Ascending aorta (tissue), 2 donors: Measurements from ENCODE around the gene PGK2. TPM values are rescaled to one million over a fixed set of nuclear protein-coding genes. Genes with fewer than 3 reads are reported as not detected.

Source experiments
- DNase-seq, 2 donors: peaks; one replicate each; pipeline ENCODE4 v3.0.0-alpha.2; 2019; ENCODE audit warnings: low spot score in 2 of 2
- H3K27ac ChIP-seq, 2 donors: fragments of 200-600 bp; sonication (generic); one replicate each; pipeline ENCODE4 v1.5.1; 2016 to 2017; ENCODE audit warnings: mild to moderate bottlenecking in 1 of 2
- H3K27me3 ChIP-seq: fragments of 200-600 bp; sonication (generic); one replicate; pipeline ENCODE4 v1.5.1; 2017
- H3K36me3 ChIP-seq, 2 donors: fragments of 200-600 bp; sonication (generic); one replicate each; pipeline ENCODE4 v1.5.1; 2016
- H3K4me1 ChIP-seq, 2 donors: fragments of 200-600 bp; sonication (generic); one replicate each; pipeline ENCODE4 v1.5.1; 2016 to 2017; ENCODE audit warnings: mild to moderate bottlenecking in 1 of 2
- H3K4me3 ChIP-seq, 2 donors: fragments of 200-600 bp; sonication (generic); one replicate each; pipeline ENCODE4 v1.5.1; 2016 to 2017; ENCODE audit warnings: mild to moderate bottlenecking in 1 of 2
- H3K9me3 ChIP-seq, 2 donors: fragments of 200-600 bp; sonication (generic); one replicate each; pipeline ENCODE4 v1.5.1; 2016
- intact Hi-C: fragments of 100-400 bp; cut with DNase I; formaldehyde crosslinking; loops from one replicate; pipeline ENCODE4 v1.15.1; 2023
- total RNA-seq: library from RNA; depleted of rRNA; stranded (reverse); fragments of >200 nt; gene quantifications from one replicate; pipeline ENCODE4 v1.1.0, GENCODE V29; 2016
- TF ChIP-seq, protein P1 (sequence below), 3 experiments: fragments of 200-600 bp in 2 of 3; fragments of 450-650 bp in 1 of 3; sonication (generic) in 2 of 3; IDR thresholded peaks; one replicate each; pipeline ENCODE4 v1.5.1; 2016 to 2019; ENCODE audit warnings: antibody characterized with exemption in 3 of 3, mild to moderate bottlenecking in 1 of 3, moderate library complexity in 1 of 3

PGK2 gene
- total RNA-seq, 1 donor from 2014 or later: not detected

GRCh38 chr6:49736017-49736508 is 51.0 kb downstream of the PGK2 start:
- no peak overlapping the region for H3K27ac ChIP-seq
- DNase-seq: no peak
- H3K27me3 ChIP-seq: no peaks in the 10 kb centered on the region
- no peaks in the 10 kb centered on the region for H3K36me3 ChIP-seq
- no peaks in the 10 kb centered on the region for H3K9me3 ChIP-seq
- intact Hi-C loops: no loop called here
- TF ChIP-seq, protein P1, sequence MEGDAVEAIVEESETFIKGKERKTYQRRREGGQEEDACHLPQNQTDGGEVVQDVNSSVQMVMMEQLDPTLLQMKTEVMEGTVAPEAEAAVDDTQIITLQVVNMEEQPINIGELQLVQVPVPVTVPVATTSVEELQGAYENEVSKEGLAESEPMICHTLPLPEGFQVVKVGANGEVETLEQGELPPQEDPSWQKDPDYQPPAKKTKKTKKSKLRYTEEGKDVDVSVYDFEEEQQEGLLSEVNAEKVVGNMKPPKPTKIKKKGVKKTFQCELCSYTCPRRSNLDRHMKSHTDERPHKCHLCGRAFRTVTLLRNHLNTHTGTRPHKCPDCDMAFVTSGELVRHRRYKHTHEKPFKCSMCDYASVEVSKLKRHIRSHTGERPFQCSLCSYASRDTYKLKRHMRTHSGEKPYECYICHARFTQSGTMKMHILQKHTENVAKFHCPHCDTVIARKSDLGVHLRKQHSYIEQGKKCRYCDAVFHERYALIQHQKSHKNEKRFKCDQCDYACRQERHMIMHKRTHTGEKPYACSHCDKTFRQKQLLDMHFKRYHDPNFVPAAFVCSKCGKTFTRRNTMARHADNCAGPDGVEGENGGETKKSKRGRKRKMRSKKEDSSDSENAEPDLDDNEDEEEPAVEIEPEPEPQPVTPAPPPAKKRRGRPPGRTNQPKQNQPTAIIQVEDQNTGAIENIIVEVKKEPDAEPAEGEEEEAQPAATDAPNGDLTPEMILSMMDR (IDR thresholded peaks at IDR 0.05): no peak
- no peak overlapping the region for H3K4me3 ChIP-seq
- H3K4me1 ChIP-seq: no peaks in the 10 kb centered on the region

Other genes starting within 250 kb of the PGK2 start
- not detected for gene C6orf141, start 236.6 kb downstream of the PGK2 start, total RNA-seq
- not detected for gene RHAG, start 150.4 kb downstream of the PGK2 start, total RNA-seq
- not detected for gene CRISP2, start 73.7 kb downstream of the PGK2 start, total RNA-seq
- gene CRISP3, start 42.9 kb downstream of the PGK2 start, total RNA-seq: not detected
- gene CRISP1, start 79.2 kb upstream of the PGK2 start, total RNA-seq: not detected
- not detected for gene DEFB114, start 176.9 kb upstream of the PGK2 start, total RNA-seq
- not detected for gene DEFB113, start 182.3 kb upstream of the PGK2 start, total RNA-seq
- gene DEFB110, start 234.7 kb upstream of the PGK2 start, total RNA-seq: not detected